ENCODE results near the gene ESF1. TPM values are rescaled to one million over a fixed set of nuclear protein-coding genes. Genes with fewer than 3 reads are reported as not detected.

The ESF1 gene
- total and polyA plus RNA-seq, 2 experiments from 2014 or later = 20.5 to 71.7 TPM

DNA sequence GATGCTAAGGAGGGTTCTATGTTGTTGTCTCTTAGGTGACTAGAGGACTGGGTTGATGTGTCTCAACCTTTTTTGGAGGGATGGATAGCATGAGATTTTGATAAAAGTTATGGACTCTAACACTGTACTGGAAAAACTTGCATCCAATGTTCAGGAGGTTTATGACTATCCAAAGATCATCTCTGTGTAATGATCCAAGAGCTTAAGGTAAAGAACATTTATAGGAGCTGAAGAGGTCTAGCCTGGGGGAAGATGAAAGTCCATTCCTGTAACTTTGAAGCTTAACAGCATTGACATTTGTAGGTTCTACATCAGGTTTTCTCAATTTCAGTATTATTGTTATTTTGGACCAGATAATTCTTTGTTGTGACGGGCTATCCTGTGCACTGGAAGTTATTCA lies 48.9 kb downstream of the ESF1 start (continued):
- TF ChIP-seq, protein P1, sequence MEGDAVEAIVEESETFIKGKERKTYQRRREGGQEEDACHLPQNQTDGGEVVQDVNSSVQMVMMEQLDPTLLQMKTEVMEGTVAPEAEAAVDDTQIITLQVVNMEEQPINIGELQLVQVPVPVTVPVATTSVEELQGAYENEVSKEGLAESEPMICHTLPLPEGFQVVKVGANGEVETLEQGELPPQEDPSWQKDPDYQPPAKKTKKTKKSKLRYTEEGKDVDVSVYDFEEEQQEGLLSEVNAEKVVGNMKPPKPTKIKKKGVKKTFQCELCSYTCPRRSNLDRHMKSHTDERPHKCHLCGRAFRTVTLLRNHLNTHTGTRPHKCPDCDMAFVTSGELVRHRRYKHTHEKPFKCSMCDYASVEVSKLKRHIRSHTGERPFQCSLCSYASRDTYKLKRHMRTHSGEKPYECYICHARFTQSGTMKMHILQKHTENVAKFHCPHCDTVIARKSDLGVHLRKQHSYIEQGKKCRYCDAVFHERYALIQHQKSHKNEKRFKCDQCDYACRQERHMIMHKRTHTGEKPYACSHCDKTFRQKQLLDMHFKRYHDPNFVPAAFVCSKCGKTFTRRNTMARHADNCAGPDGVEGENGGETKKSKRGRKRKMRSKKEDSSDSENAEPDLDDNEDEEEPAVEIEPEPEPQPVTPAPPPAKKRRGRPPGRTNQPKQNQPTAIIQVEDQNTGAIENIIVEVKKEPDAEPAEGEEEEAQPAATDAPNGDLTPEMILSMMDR (conservative IDR thresholded peaks at IDR 0.05; ENCODE audit: low read depth in 2 of 2) = no peak
- TF ChIP-seq CREB1 (CRISPR knock-in tag; IDR thresholded peaks at IDR 0.05; ENCODE audit: low read depth) (no peak), STAT1 (IDR thresholded peaks at IDR 0.05; ENCODE audit: unreplicated experiment) (no peak), POLR2AphosphoS5 (IDR thresholded peaks at IDR 0.05; ENCODE audit: low read depth) (no peak), JUNB (IDR thresholded peaks at IDR 0.05; ENCODE audit: unreplicated experiment) (no peak)
- TF ChIP-seq, protein P2, sequence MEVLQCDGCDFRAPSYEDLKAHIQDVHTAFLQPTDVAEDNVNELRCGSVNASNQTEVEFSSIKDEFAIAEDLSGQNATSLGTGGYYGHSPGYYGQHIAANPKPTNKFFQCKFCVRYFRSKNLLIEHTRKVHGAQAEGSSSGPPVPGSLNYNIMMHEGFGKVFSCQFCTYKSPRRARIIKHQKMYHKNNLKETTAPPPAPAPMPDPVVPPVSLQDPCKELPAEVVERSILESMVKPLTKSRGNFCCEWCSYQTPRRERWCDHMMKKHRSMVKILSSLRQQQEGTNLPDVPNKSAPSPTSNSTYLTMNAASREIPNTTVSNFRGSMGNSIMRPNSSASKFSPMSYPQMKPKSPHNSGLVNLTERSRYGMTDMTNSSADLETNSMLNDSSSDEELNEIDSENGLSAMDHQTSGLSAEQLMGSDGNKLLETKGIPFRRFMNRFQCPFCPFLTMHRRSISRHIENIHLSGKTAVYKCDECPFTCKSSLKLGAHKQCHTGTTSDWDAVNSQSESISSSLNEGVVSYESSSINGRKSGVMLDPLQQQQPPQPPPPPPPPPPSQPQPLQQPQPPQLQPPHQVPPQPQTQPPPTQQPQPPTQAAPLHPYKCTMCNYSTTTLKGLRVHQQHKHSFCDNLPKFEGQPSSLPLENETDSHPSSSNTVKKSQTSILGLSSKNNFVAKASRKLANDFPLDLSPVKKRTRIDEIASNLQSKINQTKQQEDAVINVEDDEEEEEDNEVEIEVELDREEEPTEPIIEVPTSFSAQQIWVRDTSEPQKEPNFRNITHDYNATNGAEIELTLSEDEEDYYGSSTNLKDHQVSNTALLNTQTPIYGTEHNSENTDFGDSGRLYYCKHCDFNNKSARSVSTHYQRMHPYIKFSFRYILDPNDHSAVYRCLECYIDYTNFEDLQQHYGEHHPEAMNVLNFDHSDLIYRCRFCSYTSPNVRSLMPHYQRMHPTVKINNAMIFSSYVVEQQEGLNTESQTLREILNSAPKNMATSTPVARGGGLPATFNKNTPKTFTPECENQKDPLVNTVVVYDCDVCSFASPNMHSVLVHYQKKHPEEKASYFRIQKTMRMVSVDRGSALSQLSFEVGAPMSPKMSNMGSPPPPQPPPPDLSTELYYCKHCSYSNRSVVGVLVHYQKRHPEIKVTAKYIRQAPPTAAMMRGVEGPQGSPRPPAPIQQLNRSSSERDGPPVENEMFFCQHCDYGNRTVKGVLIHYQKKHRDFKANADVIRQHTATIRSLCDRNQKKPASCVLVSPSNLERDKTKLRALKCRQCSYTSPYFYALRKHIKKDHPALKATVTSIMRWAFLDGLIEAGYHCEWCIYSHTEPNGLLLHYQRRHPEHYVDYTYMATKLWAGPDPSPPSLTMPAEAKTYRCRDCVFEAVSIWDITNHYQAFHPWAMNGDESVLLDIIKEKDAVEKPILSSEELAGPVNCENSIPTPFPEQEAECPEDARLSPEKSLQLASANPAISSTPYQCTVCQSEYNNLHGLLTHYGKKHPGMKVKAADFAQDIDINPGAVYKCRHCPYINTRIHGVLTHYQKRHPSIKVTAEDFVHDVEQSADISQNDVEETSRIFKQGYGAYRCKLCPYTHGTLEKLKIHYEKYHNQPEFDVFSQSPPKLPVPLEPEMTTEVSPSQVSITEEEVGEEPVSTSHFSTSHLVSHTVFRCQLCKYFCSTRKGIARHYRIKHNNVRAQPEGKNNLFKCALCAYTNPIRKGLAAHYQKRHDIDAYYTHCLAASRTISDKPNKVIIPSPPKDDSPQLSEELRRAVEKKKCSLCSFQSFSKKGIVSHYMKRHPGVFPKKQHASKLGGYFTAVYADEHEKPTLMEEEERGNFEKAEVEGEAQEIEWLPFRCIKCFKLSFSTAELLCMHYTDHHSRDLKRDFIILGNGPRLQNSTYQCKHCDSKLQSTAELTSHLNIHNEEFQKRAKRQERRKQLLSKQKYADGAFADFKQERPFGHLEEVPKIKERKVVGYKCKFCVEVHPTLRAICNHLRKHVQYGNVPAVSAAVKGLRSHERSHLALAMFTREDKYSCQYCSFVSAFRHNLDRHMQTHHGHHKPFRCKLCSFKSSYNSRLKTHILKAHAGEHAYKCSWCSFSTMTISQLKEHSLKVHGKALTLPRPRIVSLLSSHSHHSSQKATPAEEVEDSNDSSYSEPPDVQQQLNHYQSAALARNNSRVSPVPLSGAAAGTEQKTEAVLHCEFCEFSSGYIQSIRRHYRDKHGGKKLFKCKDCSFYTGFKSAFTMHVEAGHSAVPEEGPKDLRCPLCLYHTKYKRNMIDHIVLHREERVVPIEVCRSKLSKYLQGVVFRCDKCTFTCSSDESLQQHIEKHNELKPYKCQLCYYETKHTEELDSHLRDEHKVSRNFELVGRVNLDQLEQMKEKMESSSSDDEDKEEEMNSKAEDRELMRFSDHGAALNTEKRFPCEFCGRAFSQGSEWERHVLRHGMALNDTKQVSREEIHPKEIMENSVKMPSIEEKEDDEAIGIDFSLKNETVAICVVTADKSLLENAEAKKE (CRISPR knock-in tag; IDR thresholded peaks at IDR 0.05) = no peak

GRCh38 chr20:13723011-13723410 lies 61.7 kb downstream of the ESF1 start:
- H3K27ac Mint-ChIP-seq = no peak overlapping the region
- Histone ChIP-seq H2AFZ (no peak overlapping the region), H3K9me2 (ENCODE audit: insufficient read depth) (no peaks in the 10 kb centered on the region), H3K4me3 (no peak overlapping the region), H3K36me3 (ENCODE audit: insufficient read depth) (peaks cover 11% of the 10 kb centered on the region), H3K27me3 (ENCODE audit: insufficient read depth) (no peaks in the 10 kb centered on the region), H3K4me1 (ENCODE audit: insufficient read depth) (peaks cover 17% of the 10 kb centered on the region), H3F3A (replicated peaks; ENCODE audit: low read depth) (no peaks in the 10 kb centered on the region), H3K27ac (ENCODE audit: low read depth) (no peak overlapping the region), H3K79me2 (replicated peaks; ENCODE audit: insufficient read depth) (0 out of 2 replicates have a peak, but pooled peaks cover 4% of the 10 kb centered on the region), H3K4me2 (no peak overlapping the region), H4K20me1 (replicated peaks; ENCODE audit: insufficient read depth) (peaks cover 6% of the 10 kb centered on the region; the same call in 1 of the 2 replicates)
- H3K36me3 Mint-ChIP-seq (ENCODE audit: low read depth) = peaks cover 21% of the 10 kb centered on the region
- peaks cover 5% of the 10 kb centered on the region; the same call in 2 of the 3 replicates for H3K4me1 Mint-ChIP-seq
- H3K4me3 Mint-ChIP-seq = no peak overlapping the region
- no peak for DNase-seq (ENCODE audit: low spot score)
- ATAC-seq = no peak
- no peaks in the 10 kb centered on the region for H3K9me3 Mint-ChIP-seq
- no peaks in the 10 kb centered on the region for H3K27me3 Mint-ChIP-seq (ENCODE audit: insufficient read depth, low read depth, poor library complexity)
- TF ChIP-seq POLR2AphosphoS5 (IDR thresholded peaks at IDR 0.05; ENCODE audit: low read depth) (no peak), JUNB (IDR thresholded peaks at IDR 0.05; ENCODE audit: unreplicated experiment) (no peak)
- TF ChIP-seq, protein P2 (CRISPR knock-in tag; IDR thresholded peaks at IDR 0.05) = no peak
